Right ventricle myocardium superior (tissue), 1 donor: ENCODE results near the gene ZIC2. TPM values are rescaled to one million over a fixed set of nuclear protein-coding genes. Genes with fewer than 3 reads are reported as not detected.

ENCODE experiments used
- ATAC-seq: fragments of 200-7000 bp; cut with Tn5 transposase; one replicate; pipeline ENCODE4 v1.9.1; 2020; ENCODE audit warnings: mild to moderate bottlenecking; ENCODE audit not compliant: poor library complexity
- DNase-seq: peaks from one replicate; pipeline ENCODE4 v3.0.0-alpha.2; 2020
- intact Hi-C: fragments of 100-400 bp; cut with DNase I; formaldehyde crosslinking; loops from one replicate; pipeline ENCODE4 v1.11.2; 2022
- total RNA-seq: library from RNA; stranded (reverse); fragmentation: NEBNext Ultra II Directional; extraction: Animal tissue kit (Norgen Biotek cat#: 25700); gene quantifications from one replicate; pipeline ENCODE4 v1.2.1, GENCODE V29; 2021
- donor health status: DM: no; HTN: yes; CAD: no; lungs with severe emphysema.

The ZIC2 gene
- total RNA-seq, 1 donor from 2014 or later, result not detected

- DNase-seq (no peak), ATAC-seq (no peak)
- intact Hi-C loops, result no loop called here
Observed at GRCh38 chr13:99982731-99983498, 1.3 kb downstream of the ZIC2 start.

GRCh38 chr13:99983499-99984401, 2.2 kb downstream of the ZIC2 start:
- intact Hi-C loops, result no loop called here
- ATAC-seq (no peak), DNase-seq (no peak)

- no peak for ATAC-seq
- DNase-seq, result no peak
- intact Hi-C loops, result no loop called here
Observed at GRCh38 chr13:99984461-99985240, 3.1 kb downstream of the ZIC2 start.

GRCh38 chr13:99985241-99985874, 3.8 kb downstream of the ZIC2 start:
- intact Hi-C loops, result no loop called here
- ATAC-seq, result no peak
- DNase-seq, result no peak

GRCh38 chr13:99985886-99986527, 4.4 kb downstream of the ZIC2 start:
- intact Hi-C loops, result no loop called here
- no peak for ATAC-seq
- no peak for DNase-seq

GRCh38 chr13:99986741-99987140, 5.2 kb downstream of the ZIC2 start:
- DNase-seq (no peak), ATAC-seq (no peak)
- intact Hi-C loops, result no loop called here

GRCh38 chr13:99987154-99988019, 5.8 kb downstream of the ZIC2 start:
- intact Hi-C loops, result no loop called here
- ATAC-seq, result no peak
- no peak for DNase-seq

- intact Hi-C loops, result no loop called here
- DNase-seq, result no peak
- no peak for ATAC-seq
Observed at GRCh38 chr13:99988529-99989275, 7.1 kb downstream of the ZIC2 start.

- no peak for ATAC-seq
- DNase-seq, result no peak
- intact Hi-C loops, result no loop called here
Observed at GRCh38 chr13:99989276-99990125, 7.9 kb downstream of the ZIC2 start.

GRCh38 chr13:99990126-99990977, 8.8 kb downstream of the ZIC2 start:
- DNase-seq (no peak), ATAC-seq (no peak)
- intact Hi-C loops, result no loop called here

- ATAC-seq, result no peak
- intact Hi-C loops, result no loop called here
- DNase-seq, result no peak
Observed at GRCh38 chr13:99991013-99991827, 9.6 kb downstream of the ZIC2 start.

GRCh38 chr13:99991828-99992775, 10.5 kb downstream of the ZIC2 start:
- ATAC-seq, result no peak
- intact Hi-C loops, result no loop called here

GRCh38 chr13:99992949-99993351, 11.4 kb downstream of the ZIC2 start:
- no peak for ATAC-seq
- intact Hi-C loops, result no loop called here
- DNase-seq, result no peak

More at GRCh38 chr13:99991828-99992775, 10.5 kb downstream of the ZIC2 start:
- DNase-seq, result no peak
